PFSK-1 (cell line): ENCODE results near the gene BCL2L1. TPM values are rescaled to one million over a fixed set of nuclear protein-coding genes. Genes with fewer than 3 reads are reported as not detected.

Source experiments
- FOXP2 ChIP-seq: optimal IDR thresholded peaks from 2 replicates; pipeline ENCODE3; 2011; ENCODE audit warnings: borderline replicate concordance, control low read depth, inconsistent platforms; ENCODE audit not compliant: insufficient read depth; ENCODE audit errors: extremely low read length, extremely low read depth
- POLR2AphosphoS5 ChIP-seq: IDR thresholded peaks from 2 replicates; pipeline ENCODE4 v1.6.1; 2012; ENCODE audit warnings: low read depth, mild to moderate bottlenecking, control low read depth, low read length, moderate library complexity
- REST ChIP-seq, 2 experiments: IDR thresholded peaks; 2 replicates each; pipeline versions ENCODE4 v1.6.1 to v1.8.0; 2011 to 2012; ENCODE audit warnings: low read depth in 2 of 2, low read length in 2 of 2, control low read depth in 1 of 2, inconsistent platforms in 1 of 2, mild to moderate bottlenecking in 1 of 2, moderate library complexity in 1 of 2; ENCODE audit not compliant: insufficient read depth in 1 of 2
- SIN3A ChIP-seq: IDR thresholded peaks from 2 replicates; pipeline ENCODE4 v1.6.1; 2012; ENCODE audit warnings: mild to moderate bottlenecking, low read length, moderate library complexity, borderline replicate concordance; ENCODE audit not compliant: insufficient read depth
- TAF1 ChIP-seq: IDR thresholded peaks from 2 replicates; pipeline ENCODE4 v1.6.1; 2012; ENCODE audit warnings: low read length, control low read depth, borderline replicate concordance; ENCODE audit not compliant: insufficient read depth
- polyA plus RNA-seq: library from polyadenylated mRNA; unstranded; fragments of >200 nt; gene quantifications from one replicate; pipeline ENCODE4 v1.2.1, GENCODE V29; 2012; ENCODE audit warnings: low read depth, missing spikeins; ENCODE audit not compliant: insufficient read length

Gene BCL2L1
- 16.1 TPM for polyA plus RNA-seq

- TF ChIP-seq FOXP2 (no peak), TAF1 (peak; percentile 41; the same call in 1 of the 2 replicates), REST (IDR thresholded peaks at IDR 0.05; ENCODE audit: insufficient read depth in 1 of 2, low read depth in 2 of 2, low read length in 2 of 2) (0 out of 4 replicates have a peak, but pooled peaks of 1 of the 2 experiments have one; percentile 8), SIN3A (peak; percentile 57; the same call in 1 of the 2 replicates), POLR2AphosphoS5 (peak; percentile 42)
These were observed at the start of gene BCL2L1 for GRCh38 chr20:31722257-31723068. BCL2L1 (minus strand) TSS chr20:31722868; CDS start chr20:31722218, 650 bp downstream.

- TF ChIP-seq FOXP2 (no peak), TAF1 (no peak), REST (IDR thresholded peaks at IDR 0.05; ENCODE audit: insufficient read depth in 1 of 2, low read depth in 2 of 2, low read length in 2 of 2) (no peak), POLR2AphosphoS5 (no peak), SIN3A (no peak)
These were observed 47.6 kb upstream of the BCL2L1 start for GRCh38 chr20:31770243-31770642.

GRCh38 chr20:31769681-31770080 is 47.0 kb upstream of the BCL2L1 start:
- TF ChIP-seq POLR2AphosphoS5, result no peak
- TF ChIP-seq TAF1, result no peak
- no peak for TF ChIP-seq FOXP2
- TF ChIP-seq SIN3A, result no peak
- no peak for TF ChIP-seq REST (IDR thresholded peaks at IDR 0.05; ENCODE audit: insufficient read depth in 1 of 2, low read depth in 2 of 2, low read length in 2 of 2)

GRCh38 chr20:31767805-31768204 is 45.1 kb upstream of the BCL2L1 start:
- TF ChIP-seq REST (IDR thresholded peaks at IDR 0.05; ENCODE audit: insufficient read depth in 1 of 2, low read depth in 2 of 2, low read length in 2 of 2), result no peak
- TF ChIP-seq TAF1, result no peak
- no peak for TF ChIP-seq FOXP2
- no peak for TF ChIP-seq POLR2AphosphoS5
- TF ChIP-seq SIN3A, result no peak
